WERI-Rb-1 (cell line): Measurements from ENCODE around the gene IMMP1L.

Source experiments
- DNase-seq: peaks from one replicate; pipeline ENCODE4 v3.0.0-alpha.2; 2020
- H3K27ac ChIP-seq: fragments of 250-450 bp; sonication (Bioruptor Pico); 2 replicates; pipeline ENCODE4 v1.5.1; 2020; ENCODE audit warnings: mild to moderate bottlenecking, moderate library complexity
- H3K27me3 ChIP-seq: fragments of 250-450 bp; sonication (Bioruptor Pico); 2 replicates; pipeline ENCODE4 v1.5.1; 2021; ENCODE audit warnings: mild to moderate bottlenecking, low read depth, moderate library complexity; ENCODE audit not compliant: insufficient read depth, severe bottlenecking
- H3K36me3 ChIP-seq: fragments of 250-450 bp; sonication (Bioruptor Pico); 2 replicates; pipeline ENCODE4 v1.5.1; 2020; ENCODE audit warnings: mild to moderate bottlenecking, moderate library complexity
- H3K4me3 ChIP-seq: 2 replicates; pipeline ENCODE4 v1.5.1; 2011; ENCODE audit warnings: low read depth, mild to moderate bottlenecking, control low read depth, low read length
- H3K9me3 ChIP-seq: fragments of 250-450 bp; sonication (Bioruptor Pico); 2 replicates; pipeline ENCODE4 v1.5.1; 2021; ENCODE audit warnings: mild to moderate bottlenecking, moderate library complexity; ENCODE audit not compliant: severe bottlenecking
- TF ChIP-seq, protein P1 (sequence below): IDR thresholded peaks from 2 replicates; pipeline ENCODE4 v1.5.1; 2011; ENCODE audit warnings: low read depth, mild to moderate bottlenecking, control low read depth, inconsistent platforms, low read length

The IMMP1L gene

DNA sequence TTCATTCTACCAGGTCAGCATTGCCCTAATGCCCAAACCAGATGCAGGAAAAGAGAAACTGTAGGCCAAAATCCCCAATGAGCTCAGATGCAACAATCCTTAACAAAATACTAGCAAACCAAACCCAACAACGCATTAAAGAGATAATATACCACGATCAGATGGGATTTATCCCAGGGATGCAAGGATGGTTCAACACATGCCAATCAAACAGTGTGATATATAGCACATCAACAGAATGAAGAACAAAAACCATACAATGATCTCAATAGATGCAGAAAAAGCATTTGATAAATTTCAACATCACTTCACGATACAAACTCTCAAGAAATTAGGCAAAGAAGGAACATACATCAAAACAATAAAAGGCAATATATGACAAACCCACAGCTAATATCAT lies 45.0 kb downstream of the IMMP1L start:
- Histone ChIP-seq H3K27me3 (no peaks in the 10 kb centered on the region), H3K27ac (no peak overlapping the region), H3K36me3 (no peaks in the 10 kb centered on the region), H3K4me3 (no peak overlapping the region), H3K9me3 (peaks cover 5% of the 10 kb centered on the region)
- TF ChIP-seq, protein P1, sequence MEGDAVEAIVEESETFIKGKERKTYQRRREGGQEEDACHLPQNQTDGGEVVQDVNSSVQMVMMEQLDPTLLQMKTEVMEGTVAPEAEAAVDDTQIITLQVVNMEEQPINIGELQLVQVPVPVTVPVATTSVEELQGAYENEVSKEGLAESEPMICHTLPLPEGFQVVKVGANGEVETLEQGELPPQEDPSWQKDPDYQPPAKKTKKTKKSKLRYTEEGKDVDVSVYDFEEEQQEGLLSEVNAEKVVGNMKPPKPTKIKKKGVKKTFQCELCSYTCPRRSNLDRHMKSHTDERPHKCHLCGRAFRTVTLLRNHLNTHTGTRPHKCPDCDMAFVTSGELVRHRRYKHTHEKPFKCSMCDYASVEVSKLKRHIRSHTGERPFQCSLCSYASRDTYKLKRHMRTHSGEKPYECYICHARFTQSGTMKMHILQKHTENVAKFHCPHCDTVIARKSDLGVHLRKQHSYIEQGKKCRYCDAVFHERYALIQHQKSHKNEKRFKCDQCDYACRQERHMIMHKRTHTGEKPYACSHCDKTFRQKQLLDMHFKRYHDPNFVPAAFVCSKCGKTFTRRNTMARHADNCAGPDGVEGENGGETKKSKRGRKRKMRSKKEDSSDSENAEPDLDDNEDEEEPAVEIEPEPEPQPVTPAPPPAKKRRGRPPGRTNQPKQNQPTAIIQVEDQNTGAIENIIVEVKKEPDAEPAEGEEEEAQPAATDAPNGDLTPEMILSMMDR = no peak
- DNase-seq = no peak

DNA sequence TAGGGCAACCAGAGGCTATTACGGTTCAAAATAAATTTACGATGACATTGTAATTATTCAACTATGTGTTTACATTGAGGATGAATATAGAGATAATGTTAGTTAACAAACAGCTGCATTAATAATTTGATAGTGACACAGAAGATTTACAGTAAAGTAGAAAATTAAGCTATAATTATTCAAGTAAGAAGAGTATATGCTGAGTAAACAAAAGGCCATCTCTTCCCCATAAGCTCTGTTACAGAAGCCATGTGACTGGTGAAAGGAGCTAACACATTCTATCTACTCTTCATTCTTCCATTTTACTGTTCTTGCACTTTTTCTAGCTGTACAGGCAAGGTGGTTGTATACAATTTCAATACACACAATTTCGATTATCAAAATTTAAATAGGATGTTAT lies 54.2 kb downstream of the IMMP1L start:
- TF ChIP-seq, protein P1 = no peak
- Histone ChIP-seq H3K27me3 (no peaks in the 10 kb centered on the region), H3K27ac (no peak overlapping the region), H3K36me3 (no peaks in the 10 kb centered on the region; the same call in 1 of the 2 replicates), H3K4me3 (no peak overlapping the region), H3K9me3 (no peaks in the 10 kb centered on the region)
- DNase-seq = no peak

DNA sequence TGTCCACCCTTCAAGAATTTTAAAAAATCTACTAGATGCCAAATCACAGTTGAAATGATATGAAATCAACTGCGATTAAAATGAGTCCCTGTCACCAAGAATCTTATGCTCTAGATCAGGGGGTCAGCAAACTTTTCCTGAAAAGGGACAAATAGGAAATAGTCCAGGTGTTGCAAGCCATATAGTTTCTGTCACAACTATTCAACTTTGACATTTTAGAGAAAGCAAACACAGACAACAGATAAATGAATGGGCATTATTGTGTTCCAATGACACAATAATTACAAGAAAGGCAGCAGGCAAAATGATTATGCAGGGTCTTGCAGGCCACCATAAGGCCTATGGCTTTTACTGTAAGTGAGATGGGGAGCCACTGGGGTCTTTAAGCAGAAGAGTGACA lies 58.6 kb downstream of the IMMP1L start:
- Histone ChIP-seq H3K36me3 (no peaks in the 10 kb centered on the region; the same call in 1 of the 2 replicates), H3K4me3 (no peak overlapping the region), H3K27ac (no peak overlapping the region), H3K9me3 (no peaks in the 10 kb centered on the region), H3K27me3 (no peaks in the 10 kb centered on the region)
- TF ChIP-seq, protein P1 = no peak
- no peak for DNase-seq

GRCh38 chr11:31449040-31449439 lies 60.4 kb downstream of the IMMP1L start:
- Histone ChIP-seq H3K27me3 (no peaks in the 10 kb centered on the region), H3K9me3 (no peaks in the 10 kb centered on the region), H3K4me3 (no peak overlapping the region), H3K27ac (no peak overlapping the region), H3K36me3 (no peaks in the 10 kb centered on the region; the same call in none of the 2 replicates)
- TF ChIP-seq, protein P1 = no peak
- DNase-seq = no peak

GRCh38 chr11:31445621-31446020 lies 63.8 kb downstream of the IMMP1L start:
- TF ChIP-seq, protein P1 = no peak
- Histone ChIP-seq H3K9me3 (no peaks in the 10 kb centered on the region), H3K36me3 (no peaks in the 10 kb centered on the region; the same call in none of the 2 replicates), H3K27me3 (no peaks in the 10 kb centered on the region), H3K4me3 (no peak overlapping the region), H3K27ac (no peak overlapping the region)
- DNase-seq = no peak

DNA sequence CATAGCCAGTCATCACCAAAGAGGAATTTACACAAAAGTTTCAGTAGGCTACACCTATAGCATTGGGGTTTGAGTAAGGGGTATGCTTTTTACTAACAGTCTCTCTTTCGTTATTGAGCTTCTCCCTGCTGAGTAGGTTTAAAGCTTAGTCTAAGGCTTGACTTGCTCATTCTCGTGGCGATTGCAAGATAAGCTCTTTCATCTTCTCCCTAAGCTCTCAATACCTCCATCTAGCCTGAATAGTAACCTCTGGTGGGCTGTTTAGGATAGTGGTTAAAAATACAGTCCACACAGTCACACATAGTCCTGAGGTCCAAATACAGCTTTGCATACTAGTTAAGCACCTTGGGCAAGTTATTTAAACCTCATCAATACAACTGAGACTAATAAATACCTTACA lies 65.6 kb downstream of the IMMP1L start:
- TF ChIP-seq, protein P1 = no peak
- peak; percentile 17 for DNase-seq
- Histone ChIP-seq H3K27ac (no peak overlapping the region), H3K4me3 (no peak overlapping the region), H3K36me3 (no peaks in the 10 kb centered on the region; the same call in none of the 2 replicates), H3K27me3 (no peaks in the 10 kb centered on the region), H3K9me3 (no peaks in the 10 kb centered on the region)
